Endothelial cell (in vitro differentiated cells): ENCODE results near the gene DACH1. TPM values are rescaled to one million over a fixed set of nuclear protein-coding genes. Genes with fewer than 3 reads are reported as not detected.

Experiments used
- DNase-seq: peaks from one replicate; pipeline ENCODE4 v3.0.0; 2021; ENCODE audit warnings: low spot score
- H3K27ac Mint-ChIP-seq: one replicate; pipeline ENCODE4 v1.8.0; 2021; ENCODE audit warnings: mixed read lengths, inconsistent platforms; ENCODE audit not compliant: unreplicated experiment
- H3K27me3 Mint-ChIP-seq: one replicate; pipeline ENCODE4 v1.8.0; 2021; ENCODE audit warnings: mild to moderate bottlenecking, moderate library complexity, mixed read lengths, inconsistent platforms; ENCODE audit not compliant: unreplicated experiment
- H3K36me3 Mint-ChIP-seq: one replicate; pipeline ENCODE4 v1.8.0; 2021; ENCODE audit warnings: mild to moderate bottlenecking, low read depth, mixed read lengths, inconsistent platforms; ENCODE audit not compliant: unreplicated experiment
- H3K4me1 Mint-ChIP-seq: one replicate; pipeline ENCODE4 v1.8.0; 2021; ENCODE audit warnings: mild to moderate bottlenecking, mixed read lengths, inconsistent platforms; ENCODE audit not compliant: unreplicated experiment
- H3K4me3 Mint-ChIP-seq: one replicate; pipeline ENCODE4 v1.8.0; 2021; ENCODE audit warnings: mild to moderate bottlenecking, mixed read lengths, inconsistent platforms; ENCODE audit not compliant: unreplicated experiment
- H3K9me3 Mint-ChIP-seq: one replicate; pipeline ENCODE4 v1.8.0; 2021; ENCODE audit warnings: mixed read lengths, inconsistent platforms; ENCODE audit not compliant: unreplicated experiment
- CTCF ChIP-seq: fragments of 200-600 bp; sonication (generic); IDR thresholded peaks from one replicate; pipeline ENCODE4 v1.5.0; 2021; ENCODE audit warnings: antibody characterized with exemption; ENCODE audit not compliant: unreplicated experiment
- total RNA-seq: library from RNA; stranded (reverse); fragmentation: NEBNext Ultra II Directional; extraction: Animal tissue kit (Norgen Biotek cat#: 25700); gene quantifications from one replicate; pipeline ENCODE4 v1.2.1, GENCODE V29; 2021; ENCODE audit not compliant: unreplicated experiment

DACH1 gene
- total RNA-seq, 1 donor from 2014 or later = 36.4 TPM

GRCh38 chr13:71499944-71500514, 367.0 kb downstream of the DACH1 start:
- TF ChIP-seq CTCF = no peak
- DNase-seq = no peak
- Mint-ChIP-seq H3K36me3 (no peaks in the 10 kb centered on the region), H3K9me3 (no peaks in the 10 kb centered on the region), H3K4me3 (no peak overlapping the region), H3K27ac (no peak overlapping the region), H3K27me3 (no peaks in the 10 kb centered on the region), H3K4me1 (peaks cover 3% of the 10 kb centered on the region)

DNA sequence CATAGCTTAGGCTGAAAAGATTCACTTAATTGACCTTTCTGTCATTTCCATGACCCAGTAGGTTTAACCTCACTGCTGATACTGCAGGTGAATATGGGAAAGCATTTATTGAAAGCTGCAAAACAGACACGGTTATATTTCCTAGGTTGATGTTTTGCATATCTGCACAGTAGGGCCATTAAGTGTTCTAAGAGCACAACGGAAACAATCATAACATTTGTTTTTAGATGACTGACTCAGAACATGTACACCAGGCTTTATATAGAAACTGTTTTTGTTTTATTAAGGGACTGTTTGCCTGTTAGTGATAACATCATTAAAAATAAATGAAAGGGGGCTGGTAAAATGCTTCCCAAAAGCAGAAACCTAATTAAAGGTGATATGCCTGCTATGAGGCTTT, 367.8 kb downstream of the DACH1 start:
- Mint-ChIP-seq H3K4me3 (no peak overlapping the region), H3K27ac (no peak overlapping the region), H3K9me3 (no peaks in the 10 kb centered on the region), H3K27me3 (no peaks in the 10 kb centered on the region), H3K36me3 (no peaks in the 10 kb centered on the region), H3K4me1 (peaks cover 7% of the 10 kb centered on the region)
- no peak for TF ChIP-seq CTCF
- no peak for DNase-seq

DNA sequence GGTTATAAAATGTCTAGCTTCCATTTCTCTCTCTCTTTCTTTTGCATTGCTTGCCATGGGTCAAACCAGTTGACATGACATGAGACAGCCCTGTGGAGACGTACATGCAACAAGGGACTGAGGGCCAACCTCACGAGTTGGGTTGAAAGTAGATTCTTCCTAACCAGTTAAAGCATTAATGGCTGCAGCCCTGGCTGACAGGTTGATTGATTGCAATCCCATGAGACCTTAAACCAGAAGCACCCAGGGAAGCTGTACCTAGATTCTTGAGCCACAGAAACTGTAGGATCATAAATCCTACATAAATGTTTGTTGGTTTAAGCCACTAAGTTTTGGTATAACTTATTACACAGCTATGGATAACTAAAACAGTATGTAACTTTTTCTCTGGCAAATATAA, 373.8 kb downstream of the DACH1 start:
- no peaks in the 10 kb centered on the region for H3K27me3 Mint-ChIP-seq
- no peak overlapping the region for H3K27ac Mint-ChIP-seq
- peaks cover 5% of the 10 kb centered on the region for H3K4me1 Mint-ChIP-seq
- H3K9me3 Mint-ChIP-seq = no peaks in the 10 kb centered on the region
- H3K36me3 Mint-ChIP-seq = no peaks in the 10 kb centered on the region
- H3K4me3 Mint-ChIP-seq = no peak overlapping the region
- TF ChIP-seq CTCF = no peak
- DNase-seq = no peak

- peaks cover under 1% of the 10 kb centered on the region for H3K36me3 Mint-ChIP-seq
- no peak overlapping the region for H3K27ac Mint-ChIP-seq
- no peaks in the 10 kb centered on the region for H3K9me3 Mint-ChIP-seq
- H3K4me1 Mint-ChIP-seq = peaks cover 5% of the 10 kb centered on the region
- H3K4me3 Mint-ChIP-seq = no peak overlapping the region
- no peaks in the 10 kb centered on the region for H3K27me3 Mint-ChIP-seq
- no peak for DNase-seq
- TF ChIP-seq CTCF = no peak
Measured at GRCh38 chr13:71492346-71492871, 374.6 kb downstream of the DACH1 start.

DNA sequence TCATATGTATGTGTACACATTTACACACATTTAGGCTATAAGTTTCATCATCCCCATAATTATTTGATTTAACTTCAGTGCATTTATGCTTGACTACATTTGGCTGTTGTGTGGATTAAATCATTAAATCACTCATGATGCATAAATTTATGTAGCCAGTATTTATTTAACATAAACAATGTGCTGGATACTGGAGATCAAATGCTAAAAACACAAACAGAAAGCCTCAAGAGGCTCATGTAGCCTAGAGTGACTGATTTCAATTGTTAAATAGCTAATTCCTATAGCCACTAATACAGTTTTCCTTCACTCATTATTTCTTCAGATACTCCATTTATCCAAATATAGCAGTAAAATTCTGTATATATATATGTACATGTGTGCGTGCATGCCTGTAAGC, 376.0 kb downstream of the DACH1 start:
- H3K4me1 Mint-ChIP-seq = peaks cover 5% of the 10 kb centered on the region
- H3K9me3 Mint-ChIP-seq = no peaks in the 10 kb centered on the region
- H3K36me3 Mint-ChIP-seq = peaks cover 4% of the 10 kb centered on the region
- no peak for TF ChIP-seq CTCF
- DNase-seq = no peak
- H3K4me3 Mint-ChIP-seq = no peak overlapping the region
- H3K27me3 Mint-ChIP-seq = no peaks in the 10 kb centered on the region
- H3K27ac Mint-ChIP-seq = no peak overlapping the region
